ENCODE results near the gene GNB5.

Gene GNB5

DNA sequence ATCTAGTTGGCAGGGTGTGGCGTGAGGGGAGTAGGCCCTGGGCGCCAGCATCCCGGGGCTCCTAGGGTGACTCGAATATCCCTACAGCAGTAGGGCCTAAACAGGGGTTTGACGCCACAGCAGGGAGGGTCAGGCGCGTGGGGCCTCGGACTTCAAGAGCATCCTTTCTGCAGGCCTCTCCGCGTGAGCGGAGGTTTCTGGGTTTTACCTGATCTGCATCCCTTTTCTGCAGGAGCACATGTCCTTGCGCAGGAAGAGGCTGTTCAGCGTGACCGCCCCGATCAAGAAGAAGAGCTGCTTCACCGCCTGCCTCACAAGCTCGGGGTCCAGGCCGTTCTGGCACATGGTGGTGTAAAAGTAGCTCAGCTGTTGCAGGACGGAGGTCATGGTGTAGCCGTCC, 13.5 kb upstream of the GNB5 start:
- Histone ChIP-seq H3K4me3 (ENCODE audit: low read length) (no peak overlapping the region), H3K36me3 (ENCODE audit: control insufficient read depth, low read depth, low read length) (peaks cover 26% of the 10 kb centered on the region), H3K27me3 (ENCODE audit: control insufficient read depth, insufficient read depth, low read length) (no peaks in the 10 kb centered on the region), H3K27ac (ENCODE audit: low read length) (no peak overlapping the region), H3K9me3 (ENCODE audit: control insufficient read depth, low read depth, low read length) (no peaks in the 10 kb centered on the region), H3K4me1 (ENCODE audit: control insufficient read depth, low read depth, low read length) (no peaks in the 10 kb centered on the region), H3K9ac (ENCODE audit: low read length) (no peak overlapping the region)

DNA sequence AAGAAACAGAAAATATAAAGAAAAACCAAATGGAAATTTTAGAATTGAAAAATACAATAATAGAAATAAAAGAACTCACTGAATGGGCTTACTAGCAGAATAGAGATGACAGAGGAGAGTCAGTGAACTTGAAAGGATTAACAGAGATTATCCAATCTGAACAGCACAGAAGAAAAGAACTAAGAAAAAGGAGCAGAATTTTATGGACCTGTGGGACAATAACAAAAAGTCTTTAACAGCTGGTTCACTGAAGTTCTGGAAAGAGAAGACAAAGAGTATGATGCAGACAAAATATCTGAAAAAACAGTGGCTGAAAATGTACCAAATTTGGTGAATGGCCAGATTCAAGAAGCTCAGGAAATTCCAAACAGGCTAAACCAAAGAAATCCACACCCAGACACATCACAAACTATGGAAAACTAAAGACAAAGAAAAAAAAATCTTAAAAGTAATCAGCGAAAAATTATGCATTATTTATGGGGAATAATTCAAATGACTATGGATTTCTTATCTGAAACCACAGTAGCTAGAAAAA, 9.7 kb upstream of the GNB5 start:
- Histone ChIP-seq H3K4me1 (ENCODE audit: control insufficient read depth, low read depth, low read length) (no peaks in the 10 kb centered on the region), H3K9ac (ENCODE audit: low read length) (no peak overlapping the region), H3K4me3 (ENCODE audit: low read length) (no peak overlapping the region), H3K9me3 (ENCODE audit: control insufficient read depth, low read depth, low read length) (no peaks in the 10 kb centered on the region), H3K27ac (ENCODE audit: low read length) (no peak overlapping the region), H3K36me3 (ENCODE audit: control insufficient read depth, low read depth, low read length) (peaks cover 23% of the 10 kb centered on the region), H3K27me3 (ENCODE audit: control insufficient read depth, insufficient read depth, low read length) (no peaks in the 10 kb centered on the region)

DNA sequence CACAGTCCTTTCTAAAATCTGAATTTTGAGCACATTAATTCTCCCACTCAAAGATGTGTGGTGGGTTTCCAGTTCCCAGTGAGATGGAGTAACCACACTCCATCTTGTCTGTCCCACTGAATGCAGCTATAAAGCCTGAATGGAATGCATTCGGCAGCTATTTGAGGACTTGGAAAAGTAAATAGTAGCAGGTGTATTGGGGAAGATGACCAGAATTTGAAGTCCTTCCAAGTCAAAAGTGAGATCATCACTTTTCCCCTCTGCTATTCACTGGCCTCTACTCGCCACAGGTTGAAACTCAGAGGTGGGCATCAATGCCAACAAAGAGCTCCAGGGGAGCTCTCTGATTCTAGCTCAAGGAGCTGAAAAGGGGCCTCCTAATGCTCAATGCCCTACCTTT, 8.1 kb upstream of the GNB5 start:
- Histone ChIP-seq H3K27ac (ENCODE audit: low read length) (no peak overlapping the region), H3K4me1 (ENCODE audit: control insufficient read depth, low read depth, low read length) (no peaks in the 10 kb centered on the region), H3K4me3 (ENCODE audit: low read length) (no peak overlapping the region), H3K27me3 (ENCODE audit: control insufficient read depth, insufficient read depth, low read length) (no peaks in the 10 kb centered on the region), H3K9me3 (ENCODE audit: control insufficient read depth, low read depth, low read length) (no peaks in the 10 kb centered on the region), H3K36me3 (ENCODE audit: control insufficient read depth, low read depth, low read length) (peaks cover 10% of the 10 kb centered on the region), H3K9ac (ENCODE audit: low read length) (no peak overlapping the region)

DNA sequence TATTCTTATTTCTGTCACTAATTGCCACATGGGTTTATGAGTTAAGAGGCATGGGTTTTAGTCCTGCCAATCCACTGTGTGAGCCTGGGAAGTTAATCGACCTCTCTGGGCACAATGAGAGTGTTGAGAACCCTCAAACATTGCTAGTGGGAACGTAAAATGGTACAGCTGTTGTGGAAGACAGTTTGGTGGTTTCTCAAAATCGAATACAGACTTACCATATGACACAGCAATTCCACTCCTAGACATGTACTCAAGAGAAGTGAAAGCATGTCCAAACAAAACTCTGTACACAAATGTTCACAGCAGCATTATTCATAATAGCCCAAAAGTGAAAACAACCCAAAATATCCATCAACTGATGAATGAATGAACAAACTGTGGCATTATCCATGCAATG, 5.7 kb upstream of the GNB5 start:
- H3K9ac ChIP-seq (ENCODE audit: low read length): no peak overlapping the region
- H3K36me3 ChIP-seq (ENCODE audit: control insufficient read depth, low read depth, low read length): peaks cover 5% of the 10 kb centered on the region
- H3K9me3 ChIP-seq (ENCODE audit: control insufficient read depth, low read depth, low read length): no peaks in the 10 kb centered on the region
- H3K4me1 ChIP-seq (ENCODE audit: control insufficient read depth, low read depth, low read length): no peaks in the 10 kb centered on the region
- no peaks in the 10 kb centered on the region for H3K27me3 ChIP-seq (ENCODE audit: control insufficient read depth, insufficient read depth, low read length)
- H3K27ac ChIP-seq (ENCODE audit: low read length): no peak overlapping the region
- no peak overlapping the region for H3K4me3 ChIP-seq (ENCODE audit: low read length)

DNA sequence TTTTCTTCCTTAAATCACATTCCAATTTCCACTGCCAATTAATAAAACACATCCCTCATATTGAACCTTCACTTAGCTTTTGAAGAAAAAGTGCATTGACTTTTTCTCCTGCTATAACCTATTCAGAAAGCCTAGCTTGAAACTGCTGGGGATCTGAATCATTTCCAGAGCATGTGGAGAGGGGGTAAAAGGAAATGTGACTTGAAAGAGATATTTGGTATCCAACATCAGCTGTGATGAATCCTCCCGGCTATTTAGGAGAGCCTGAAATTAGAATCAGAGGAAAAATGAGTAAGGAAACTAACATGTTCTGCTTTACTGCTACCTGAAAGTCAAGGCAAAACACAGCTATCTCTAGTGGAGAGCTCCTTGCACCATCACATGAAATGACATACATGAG, 2.6 kb upstream of the GNB5 start:
- Histone ChIP-seq H3K27me3 (ENCODE audit: control insufficient read depth, insufficient read depth, low read length) (no peaks in the 10 kb centered on the region), H3K4me3 (ENCODE audit: low read length) (no peak overlapping the region), H3K9me3 (ENCODE audit: control insufficient read depth, low read depth, low read length) (no peaks in the 10 kb centered on the region), H3K27ac (ENCODE audit: low read length) (no peak overlapping the region), H3K36me3 (ENCODE audit: control insufficient read depth, low read depth, low read length) (peaks cover 5% of the 10 kb centered on the region), H3K4me1 (ENCODE audit: control insufficient read depth, low read depth, low read length) (no peaks in the 10 kb centered on the region), H3K9ac (ENCODE audit: low read length) (no peak overlapping the region)

DNA sequence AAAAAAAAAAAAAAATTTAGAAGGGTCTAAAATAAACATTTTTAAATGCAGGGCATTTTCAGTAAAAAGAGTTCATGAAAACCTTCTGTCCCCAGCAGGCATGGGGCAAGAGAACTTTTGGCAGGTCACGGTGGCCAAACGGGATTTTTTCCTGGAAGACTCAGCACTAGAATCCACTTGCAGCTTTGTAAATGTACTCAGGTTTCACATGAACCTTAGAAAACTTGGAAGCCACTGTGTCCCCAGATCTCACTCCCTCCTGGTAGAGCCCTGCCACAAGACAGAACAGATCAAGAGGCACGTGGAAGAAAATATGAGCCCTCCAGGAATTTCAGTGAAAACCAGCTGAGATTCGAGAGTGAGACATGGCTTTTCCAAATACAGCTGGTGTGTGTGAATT, 2.1 kb upstream of the GNB5 start:
- Histone ChIP-seq H3K27me3 (ENCODE audit: control insufficient read depth, insufficient read depth, low read length) (no peaks in the 10 kb centered on the region), H3K9me3 (ENCODE audit: control insufficient read depth, low read depth, low read length) (no peaks in the 10 kb centered on the region), H3K4me3 (ENCODE audit: low read length) (no peak overlapping the region), H3K36me3 (ENCODE audit: control insufficient read depth, low read depth, low read length) (peaks cover 5% of the 10 kb centered on the region), H3K9ac (ENCODE audit: low read length) (no peak overlapping the region), H3K27ac (ENCODE audit: low read length) (no peak overlapping the region), H3K4me1 (ENCODE audit: control insufficient read depth, low read depth, low read length) (no peaks in the 10 kb centered on the region)

DNA sequence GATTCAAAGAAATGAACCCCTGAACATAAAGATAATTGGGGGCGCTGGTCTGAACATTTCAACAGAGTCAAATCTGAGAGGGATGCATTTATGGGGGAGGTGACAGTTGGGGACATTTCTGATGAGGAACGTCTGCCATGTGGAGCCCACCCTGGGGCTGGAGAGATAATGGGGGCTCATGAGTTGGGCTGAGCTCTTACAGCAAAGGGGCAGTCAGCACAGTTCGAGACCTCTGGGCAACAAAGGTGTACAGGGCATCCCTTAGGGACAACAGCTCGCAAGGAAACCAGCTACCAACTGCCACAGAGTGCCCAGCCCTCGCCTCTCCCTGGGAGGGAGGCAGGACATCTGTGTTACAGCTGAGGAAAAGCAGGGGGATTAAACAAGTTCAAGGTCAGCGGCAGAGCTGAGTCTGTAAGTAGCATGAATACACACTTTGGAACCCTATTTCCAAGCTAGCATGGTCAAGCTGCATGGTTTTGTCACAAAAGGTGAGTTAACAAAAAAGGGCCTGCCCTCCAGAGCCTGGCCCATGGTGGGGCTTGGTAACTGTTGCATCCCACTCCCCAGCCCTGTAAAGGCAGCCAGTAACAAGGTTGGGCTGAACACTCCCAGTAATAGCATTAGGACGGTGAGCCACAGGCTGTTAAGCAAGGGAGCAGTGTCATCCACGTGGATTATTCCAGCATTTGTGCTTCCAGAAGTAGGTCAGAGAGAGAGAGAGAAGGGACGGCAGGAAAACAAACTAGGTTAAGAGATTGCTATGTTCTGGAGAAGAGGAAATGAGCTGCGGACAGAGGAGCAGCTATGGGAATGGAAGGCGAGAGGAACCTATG, 4.3 kb downstream of the GNB5 start:
- Histone ChIP-seq H3K4me3 (ENCODE audit: low read length) (no peak overlapping the region), H3K36me3 (ENCODE audit: control insufficient read depth, low read depth, low read length) (no peaks in the 10 kb centered on the region)

DNA sequence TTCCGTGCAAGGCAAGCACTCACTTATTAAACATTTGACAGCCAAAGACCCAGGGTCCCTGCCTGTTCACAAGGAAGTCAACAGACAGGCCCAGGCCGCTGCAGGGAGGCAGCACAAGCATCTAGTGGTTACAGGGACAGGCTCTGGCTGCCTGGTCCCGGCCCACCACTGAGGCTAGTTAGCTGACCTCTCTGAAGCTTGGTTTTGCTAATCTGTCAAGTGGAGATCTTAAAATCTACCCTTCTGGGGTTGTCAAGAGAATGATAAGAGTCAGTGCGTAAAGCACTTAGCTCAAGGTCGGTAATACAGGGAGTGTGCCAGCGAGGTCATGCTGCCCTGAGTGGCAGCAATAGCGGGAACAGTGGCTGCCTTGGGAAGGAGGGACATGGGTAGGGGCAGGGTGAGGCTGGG, 6.0 kb downstream of the GNB5 start:
- no peak overlapping the region for H3K9ac ChIP-seq (ENCODE audit: low read length)
- H3K4me1 ChIP-seq (ENCODE audit: control insufficient read depth, low read depth, low read length): peaks cover 4% of the 10 kb centered on the region
- H3K4me3 ChIP-seq (ENCODE audit: low read length): no peak overlapping the region
- H3K27me3 ChIP-seq (ENCODE audit: control insufficient read depth, insufficient read depth, low read length): peaks cover 19% of the 10 kb centered on the region
- H3K9me3 ChIP-seq (ENCODE audit: control insufficient read depth, low read depth, low read length): no peaks in the 10 kb centered on the region
- H3K36me3 ChIP-seq (ENCODE audit: control insufficient read depth, low read depth, low read length): no peaks in the 10 kb centered on the region
- H3K27ac ChIP-seq (ENCODE audit: low read length): no peak overlapping the region

More for the DNA sequence above, 4.3 kb downstream of the GNB5 start:
- Histone ChIP-seq H3K27me3 (ENCODE audit: control insufficient read depth, insufficient read depth, low read length) (peaks cover 4% of the 10 kb centered on the region), H3K9ac (ENCODE audit: low read length) (no peak overlapping the region), H3K27ac (ENCODE audit: low read length) (no peak overlapping the region), H3K9me3 (ENCODE audit: control insufficient read depth, low read depth, low read length) (no peaks in the 10 kb centered on the region), H3K4me1 (ENCODE audit: control insufficient read depth, low read depth, low read length) (no peaks in the 10 kb centered on the region)

DNA sequence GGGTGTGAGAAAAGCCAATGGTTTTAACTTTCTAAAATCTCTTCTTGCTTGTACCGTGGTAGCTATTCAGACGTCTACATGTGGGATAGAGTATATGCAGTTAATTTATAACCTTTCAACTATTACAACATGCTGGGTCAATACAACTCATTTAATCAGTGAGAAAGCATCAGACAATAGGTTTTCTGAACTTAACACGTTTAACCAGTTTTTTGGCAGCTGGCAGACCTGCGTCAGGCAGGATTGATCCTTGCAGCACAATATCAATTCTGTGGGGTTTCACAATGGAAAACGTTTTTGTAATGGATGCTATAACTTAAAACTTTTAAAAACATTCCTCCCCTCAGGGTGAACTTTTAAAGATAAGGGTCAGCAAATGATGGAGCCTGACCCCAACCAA, 6.5 kb downstream of the GNB5 start:
- Histone ChIP-seq H3K9ac (ENCODE audit: low read length) (no peak overlapping the region), H3K36me3 (ENCODE audit: control insufficient read depth, low read depth, low read length) (no peaks in the 10 kb centered on the region), H3K4me1 (ENCODE audit: control insufficient read depth, low read depth, low read length) (peaks cover 4% of the 10 kb centered on the region), H3K27ac (ENCODE audit: low read length) (no peak overlapping the region), H3K4me3 (ENCODE audit: low read length) (no peak overlapping the region), H3K27me3 (ENCODE audit: control insufficient read depth, insufficient read depth, low read length) (peaks cover 20% of the 10 kb centered on the region), H3K9me3 (ENCODE audit: control insufficient read depth, low read depth, low read length) (no peaks in the 10 kb centered on the region)

DNA sequence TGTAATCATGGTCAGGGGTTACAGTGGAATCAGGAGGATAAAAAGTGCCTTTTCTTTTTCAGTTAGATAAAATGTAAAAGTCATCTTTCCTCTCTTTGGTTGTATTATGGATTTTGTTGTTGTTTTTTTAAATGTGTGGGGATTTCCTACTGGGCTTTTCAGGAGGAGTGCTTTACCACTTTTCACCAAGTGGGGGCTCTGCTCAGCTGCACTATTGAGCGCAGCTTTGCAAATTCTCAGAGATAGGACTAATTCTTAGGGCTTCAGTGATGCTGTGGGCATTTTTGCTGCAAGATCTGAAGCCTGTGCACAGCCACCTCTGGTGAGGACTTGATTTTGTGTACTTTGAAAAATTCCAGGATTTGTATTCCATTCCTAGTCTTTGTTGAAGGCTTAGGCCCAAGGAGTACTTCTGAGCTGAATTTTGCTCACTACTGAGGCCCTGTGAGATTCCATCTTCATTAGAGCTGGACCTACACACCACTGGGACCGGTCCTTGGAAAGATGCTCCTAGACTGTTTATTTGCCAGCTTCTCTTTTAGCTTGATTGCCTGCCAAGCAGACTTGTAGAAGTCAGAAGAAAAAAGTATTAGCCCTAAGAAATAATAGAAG, 7.5 kb downstream of the GNB5 start:
- H3K9me3 ChIP-seq (ENCODE audit: control insufficient read depth, low read depth, low read length): no peaks in the 10 kb centered on the region
- peaks cover 6% of the 10 kb centered on the region for H3K4me1 ChIP-seq (ENCODE audit: control insufficient read depth, low read depth, low read length)
- H3K4me3 ChIP-seq (ENCODE audit: low read length): no peak overlapping the region
- no peak overlapping the region for H3K9ac ChIP-seq (ENCODE audit: low read length)
- H3K27ac ChIP-seq (ENCODE audit: low read length): no peak overlapping the region
- no peaks in the 10 kb centered on the region for H3K36me3 ChIP-seq (ENCODE audit: control insufficient read depth, low read depth, low read length)
- H3K27me3 ChIP-seq (ENCODE audit: control insufficient read depth, insufficient read depth, low read length): peaks cover 20% of the 10 kb centered on the region

DNA sequence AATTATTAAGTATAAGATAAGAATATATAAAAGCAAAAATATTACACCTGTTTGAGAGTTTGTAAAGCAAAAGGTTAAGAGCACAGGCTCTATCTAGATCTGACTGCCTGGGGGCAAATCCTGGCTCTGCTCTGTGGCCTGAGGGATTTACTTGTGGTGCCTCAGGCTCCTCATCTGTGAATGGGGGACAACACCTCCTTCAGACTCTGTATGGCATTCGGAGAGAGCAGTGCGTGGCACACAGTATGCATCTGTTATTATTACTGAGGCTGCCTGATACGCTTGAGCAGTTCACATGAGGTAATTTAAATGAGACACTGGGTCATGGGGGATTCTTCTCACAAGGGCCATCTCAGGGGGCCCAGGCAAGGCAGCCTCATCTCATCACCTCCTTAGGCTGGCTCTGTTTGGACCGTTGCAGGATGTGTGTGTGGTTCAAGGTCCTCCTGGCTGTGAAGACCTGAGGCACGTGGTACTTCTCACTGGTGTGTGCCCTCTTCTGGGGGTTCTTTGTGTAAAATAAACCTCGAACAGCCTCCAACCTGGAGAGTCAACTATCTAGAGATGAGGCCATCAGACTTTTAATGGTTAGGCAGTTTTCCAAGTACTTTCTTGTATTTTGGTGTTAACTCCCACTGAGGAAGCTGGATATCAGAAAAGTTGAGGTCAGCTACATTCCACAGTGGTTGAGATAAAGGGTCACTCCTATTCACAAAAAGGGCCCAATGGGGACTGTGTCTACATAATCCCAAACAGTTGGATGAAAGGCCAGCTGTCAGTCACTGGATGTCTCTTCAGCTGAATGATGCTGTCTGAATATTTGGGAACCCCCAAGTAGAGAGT, 9.0 kb downstream of the GNB5 start:
- H3K9ac ChIP-seq (ENCODE audit: low read length): no peak overlapping the region

More for the DNA sequence above, 9.0 kb downstream of the GNB5 start:
- no peak overlapping the region for H3K4me3 ChIP-seq (ENCODE audit: low read length)
- no peak overlapping the region for H3K27ac ChIP-seq (ENCODE audit: low read length)
- H3K36me3 ChIP-seq (ENCODE audit: control insufficient read depth, low read depth, low read length): no peaks in the 10 kb centered on the region
- peaks cover 13% of the 10 kb centered on the region for H3K4me1 ChIP-seq (ENCODE audit: control insufficient read depth, low read depth, low read length)
- peaks cover 20% of the 10 kb centered on the region for H3K27me3 ChIP-seq (ENCODE audit: control insufficient read depth, insufficient read depth, low read length)
- no peaks in the 10 kb centered on the region for H3K9me3 ChIP-seq (ENCODE audit: control insufficient read depth, low read depth, low read length)

Measured in iPS-18a (cell line).